IMR-90 (cell line): ENCODE data around the gene OR56B1. TPM values are rescaled to one million over a fixed set of nuclear protein-coding genes. Genes with fewer than 3 reads are reported as not detected.

ENCODE experiments used
- ATAC-seq: fragments of 200-7000 bp; cut with Tn5 transposase; 2 replicates; pipeline ENCODE4 v1.9.1; 2020; ENCODE audit warnings: low read depth, mild to moderate bottlenecking, moderate library complexity
- BruUV-seq: library from RNA; stranded (reverse); fragments of 400-500 nt; replicated peaks from 2 replicates; lab custom pipeline; 2021; lab: Mats Ljungman, UMichigan
- CTCF ChIA-PET: fragments of 300-600 bp; formaldehyde crosslinking; extraction: SDS; loops from one replicate; lab custom pipeline; 2021; ENCODE audit warnings: antibody characterized with exemption; lab: Yijun Ruan, JAX
- POLR2A ChIA-PET: fragments of 300-600 bp; sonication (Branson Sonifier 250); formaldehyde crosslinking; loops from one replicate; lab custom pipeline; 2022; ENCODE audit warnings: antibody characterized with exemption; ENCODE audit not compliant: unreplicated experiment; lab: Charles Lee
- DNase-seq: peaks from one replicate; pipeline ENCODE4 v3.0.0; 2013
- H2AFZ ChIP-seq: replicated peaks from 2 replicates; pipeline ENCODE3; 2013; ENCODE audit warnings: low read length, mild to moderate bottlenecking; ENCODE audit not compliant: poor library complexity
- H2AK5ac ChIP-seq: 2 replicates; pipeline ENCODE4 v1.6.1; 2013; ENCODE audit warnings: low read depth, low read length, inconsistent platforms
- H2AK9ac ChIP-seq: replicated peaks from 2 replicates; pipeline ENCODE3; 2013; ENCODE audit warnings: mild to moderate bottlenecking, low read depth, low read length, moderate library complexity; ENCODE audit not compliant: poor library complexity
- H2BK120ac ChIP-seq: 2 replicates; pipeline ENCODE4 v1.6.1; 2013; ENCODE audit warnings: low read depth, low read length, inconsistent platforms
- H2BK15ac ChIP-seq: 3 replicates; pipeline ENCODE4 v1.6.1; 2013; ENCODE audit warnings: low read depth, low read length, inconsistent platforms
- H2BK20ac ChIP-seq: 2 replicates; pipeline ENCODE4 v1.6.1; 2013; ENCODE audit warnings: low read depth, mild to moderate bottlenecking, inconsistent platforms, low read length, moderate library complexity
- H2BK5ac ChIP-seq: 2 replicates; pipeline ENCODE4 v1.6.1; 2013; ENCODE audit warnings: mild to moderate bottlenecking, low read depth, low read length, inconsistent platforms; ENCODE audit not compliant: poor library complexity, severe bottlenecking
- H3K14ac ChIP-seq: replicated peaks from 2 replicates; pipeline ENCODE4 v1.6.1; 2013; ENCODE audit warnings: low read depth, low read length, inconsistent platforms
- H3K18ac ChIP-seq: 2 replicates; pipeline ENCODE4 v1.6.1; 2013; ENCODE audit warnings: low read depth, low read length, control low read depth
- H3K23ac ChIP-seq: 2 replicates; pipeline ENCODE4 v1.6.1; 2013; ENCODE audit warnings: low read depth, low read length, inconsistent platforms
- H3K27ac ChIP-seq: 2 replicates; pipeline ENCODE4 v1.5.1; 2013; ENCODE audit warnings: mild to moderate bottlenecking, control low read depth, low read length; ENCODE audit not compliant: insufficient read depth
- H3K27me3 ChIP-seq: 2 replicates; pipeline ENCODE4 v1.6.1; 2013; ENCODE audit warnings: low read length; ENCODE audit not compliant: control insufficient read depth, insufficient read depth
- H3K36me3 ChIP-seq: 2 replicates; pipeline ENCODE4 v1.6.1; 2013; ENCODE audit warnings: low read length, mixed read lengths; ENCODE audit not compliant: control insufficient read depth, insufficient read depth
- H3K4ac ChIP-seq: 2 replicates; pipeline ENCODE4 v1.6.1; 2013; ENCODE audit warnings: low read depth, low read length, inconsistent platforms
- H3K4me1 ChIP-seq: 2 replicates; pipeline ENCODE4 v1.6.1; 2013; ENCODE audit warnings: low read length, mixed read lengths; ENCODE audit not compliant: control insufficient read depth, insufficient read depth
- H3K4me2 ChIP-seq: 2 replicates; pipeline ENCODE4 v1.6.1; 2013; ENCODE audit warnings: low read depth, mild to moderate bottlenecking, control low read depth, low read length, moderate library complexity
- H3K4me3 ChIP-seq: 2 replicates; pipeline ENCODE4 v1.5.1; 2013; ENCODE audit warnings: low read depth, mild to moderate bottlenecking, control low read depth, low read length, moderate library complexity; ENCODE audit not compliant: insufficient read depth
- H3K56ac ChIP-seq: 2 replicates; pipeline ENCODE4 v1.6.1; 2013; ENCODE audit warnings: low read length, inconsistent platforms; ENCODE audit not compliant: insufficient read depth; ENCODE audit errors: extremely low read depth
- H3K79me1 ChIP-seq, 2 experiments: 2 replicates each; pipeline ENCODE4 v1.6.1; 2013; ENCODE audit warnings: low read length in 2 of 2, inconsistent platforms in 1 of 2, low read depth in 1 of 2
- H3K9ac ChIP-seq: 2 replicates; pipeline ENCODE4 v1.6.1; 2013; ENCODE audit warnings: low read depth, low read length, control low read depth
- H3K9me1 ChIP-seq: 2 replicates; pipeline ENCODE4 v1.6.1; 2013; ENCODE audit warnings: low read length, inconsistent platforms; ENCODE audit not compliant: insufficient read depth
- H3K9me3 ChIP-seq: 2 replicates; pipeline ENCODE4 v1.6.1; 2013; ENCODE audit warnings: low read length; ENCODE audit not compliant: control insufficient read depth, insufficient read depth
- H4K20me1 ChIP-seq: 2 replicates; pipeline ENCODE4 v1.6.1; 2013; ENCODE audit warnings: low read length, inconsistent platforms; ENCODE audit not compliant: insufficient read depth
- H4K5ac ChIP-seq: 2 replicates; pipeline ENCODE4 v1.6.1; 2013; ENCODE audit warnings: mild to moderate bottlenecking, low read depth, low read length, control low read depth
- H4K8ac ChIP-seq, 2 experiments: 2 replicates each; pipeline ENCODE4 v1.6.1; 2013; ENCODE audit warnings: low read depth in 2 of 2, low read length in 2 of 2, control low read depth in 1 of 2, inconsistent platforms in 1 of 2
- H4K91ac ChIP-seq: 2 replicates; pipeline ENCODE4 v1.6.1; 2013; ENCODE audit warnings: low read depth, low read length, inconsistent platforms; ENCODE audit not compliant: insufficient read depth
- BHLHE40 ChIP-seq: fragments of 150-350 bp; IDR thresholded peaks from 2 replicates; pipeline ENCODE4 v1.6.1; 2016; ENCODE audit warnings: mild to moderate bottlenecking, low read depth, low read length
- CEBPB ChIP-seq: IDR thresholded peaks from 2 replicates; pipeline ENCODE4 v1.6.1; 2012; ENCODE audit warnings: low read depth, low read length, improper control_type of control experiment
- CHD1 ChIP-seq: IDR thresholded peaks from 2 replicates; pipeline ENCODE4 v1.6.1; 2012; ENCODE audit warnings: low read depth, low read length, improper control_type of control experiment
- ELK1 ChIP-seq: fragments of 150-350 bp; IDR thresholded peaks from 2 replicates; pipeline ENCODE4 v1.6.1; 2016; ENCODE audit warnings: low read depth, mild to moderate bottlenecking, low read length, moderate library complexity, borderline replicate concordance
- FOS ChIP-seq: fragments of 150-350 bp; IDR thresholded peaks from 2 replicates; pipeline ENCODE4 v1.6.1; 2016; ENCODE audit warnings: low read depth, low read length
- MAFK ChIP-seq: IDR thresholded peaks from 2 replicates; pipeline ENCODE4 v1.6.1; 2012; ENCODE audit warnings: low read depth, low read length, improper control_type of control experiment
- MAZ ChIP-seq: IDR thresholded peaks from 2 replicates; pipeline ENCODE4 v1.6.1; 2012; ENCODE audit warnings: low read depth, mild to moderate bottlenecking, low read length, improper control_type of control experiment, moderate library complexity, borderline replicate concordance
- MXI1 ChIP-seq: IDR thresholded peaks from 2 replicates; pipeline ENCODE4 v1.6.1; 2012; ENCODE audit warnings: low read depth, mild to moderate bottlenecking, low read length, moderate library complexity, borderline replicate concordance
- NFE2L2 ChIP-seq: fragments of 150-350 bp; IDR thresholded peaks from 2 replicates; pipeline ENCODE4 v1.6.1; 2016; ENCODE audit warnings: low read depth, mild to moderate bottlenecking, low read length
- POLR2A ChIP-seq: IDR thresholded peaks from 2 replicates; pipeline ENCODE4 v1.6.1; 2012; ENCODE audit warnings: mild to moderate bottlenecking, low read depth, low read length
- RAD21 ChIP-seq: IDR thresholded peaks from 2 replicates; pipeline ENCODE4 v1.6.1; 2012; ENCODE audit warnings: low read length, improper control_type of control experiment
- RCOR1 ChIP-seq: IDR thresholded peaks from 2 replicates; pipeline ENCODE4 v1.6.1; 2012; ENCODE audit warnings: mild to moderate bottlenecking, low read length, improper control_type of control experiment; ENCODE audit not compliant: insufficient replicate concordance
- RFX5 ChIP-seq: IDR thresholded peaks from 2 replicates; pipeline ENCODE4 v1.8.0; 2012; ENCODE audit warnings: low read depth, mild to moderate bottlenecking, low read length, moderate library complexity
- SMC3 ChIP-seq: fragments of 150-350 bp; IDR thresholded peaks from 2 replicates; pipeline ENCODE4 v1.6.1; 2016; ENCODE audit warnings: low read depth, mild to moderate bottlenecking, antibody characterized with exemption, low read length, moderate library complexity
- USF2 ChIP-seq: fragments of 150-350 bp; IDR thresholded peaks from 2 replicates; pipeline ENCODE4 v1.6.1; 2017; ENCODE audit warnings: mild to moderate bottlenecking, antibody characterized with exemption, low read length, low read depth
- WGBS, 2 experiments: methylation state at CpG; one replicate each; pipeline versions ENCODE4 v1.1.5 to v1.1.7; 2013; ENCODE audit warnings: missing lambda C conversion rate in 2 of 2; ENCODE audit not compliant: insufficient read length in 1 of 2; ENCODE audit errors: extremely low coverage in 2 of 2; 5-methylcytosine and 5-hydroxymethylcytosine counted together
- dilution Hi-C: fragments of 300-500 bp; cut with HindIII; formaldehyde crosslinking; loops from one replicate; pipeline ENCODE4 v1.14.3; 2018; ENCODE audit warnings: low sequenced_read_pairs; ENCODE audit not compliant: unreplicated experiment
- in situ Hi-C: fragments of 300-500 bp; cut with MboI; formaldehyde crosslinking; loops from 3 replicates; pipeline ENCODE4 v1.14.3; 2019; ENCODE audit warnings: low sequenced_read_pairs, inconsistent platforms, mixed read lengths
- intact Hi-C: fragments of 100-400 bp; cut with micrococcal nuclease; formaldehyde crosslinking; loops from 2 replicates; pipeline ENCODE4 v1.10.0; 2022
- polyA plus RNA-seq, 3 experiments: library from polyadenylated mRNA; depleted of rRNA; stranded (reverse); fragments of >200 nt; gene quantifications; 2 replicates each; pipeline ENCODE4 v1.2.3, GENCODE V29; 2012; ENCODE audit warnings: low replicate concordance in 1 of 3
- total RNA-seq: library from RNA; depleted of rRNA; stranded (reverse); fragments of >200 nt; gene quantifications from 2 replicates; pipeline ENCODE4 v1.2.3, GENCODE V29; 2012
- TF ChIP-seq, protein P1 (sequence below): conservative IDR thresholded peaks from 2 replicates; pipeline ENCODE4 v1.5.1; 2012; ENCODE audit warnings: mild to moderate bottlenecking, low read depth, low read length, improper control_type of control experiment

The OR56B1 gene
- total and polyA plus RNA-seq, 2 of the 4 experiments (the other 2 are of a cell fraction): not detected

DNA sequence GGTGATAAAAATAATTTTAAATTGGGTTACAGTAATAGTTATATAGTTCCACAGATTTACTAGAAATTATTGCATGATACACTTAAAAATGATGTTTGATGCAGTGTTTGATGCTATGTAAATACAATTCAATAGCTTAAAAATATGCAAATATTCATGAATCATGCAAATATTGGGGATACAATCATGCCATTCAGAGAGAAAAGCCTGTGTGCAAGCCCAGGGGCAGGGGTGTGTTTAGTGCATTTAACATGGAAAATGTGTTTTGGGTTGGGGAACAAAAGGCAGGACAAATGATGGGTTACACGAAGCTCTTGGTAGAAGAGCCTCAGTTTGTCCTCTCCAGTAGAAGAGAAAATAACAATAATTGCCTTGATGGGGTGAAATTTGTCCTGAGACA lies 40.7 kb upstream of the OR56B1 start:
- H2BK20ac ChIP-seq: no peak overlapping the region
- H2BK120ac ChIP-seq: no peak overlapping the region
- peaks cover 4% of the 10 kb centered on the region for H3K9me1 ChIP-seq
- no peak overlapping the region for H2AFZ ChIP-seq
- peaks cover 5% of the 10 kb centered on the region for H3K4me1 ChIP-seq
- 43% methylated on average over 1 of the region's 1 CpG; no CpG with 5 or more reads in 1 of the 2 experiments for WGBS, 2 experiments
- no peak overlapping the region for H3K18ac ChIP-seq
- no peaks in the 10 kb centered on the region for H4K20me1 ChIP-seq
- no peak overlapping the region for H3K4me3 ChIP-seq
- no TSS peak for BruUV-seq
- H4K91ac ChIP-seq: no peak overlapping the region
- H3K27ac ChIP-seq: no peak overlapping the region
- H3K56ac ChIP-seq: no peak overlapping the region
- peaks cover 22% of the 10 kb centered on the region for H3K36me3 ChIP-seq
- ChIA-PET POLR2A (no interaction called here), CTCF (interaction anchor here (2.2 kb wide), 1 partner anchor 10 kb away, joined by 12 read pairs; the partner anchor contains the start of gene TRIM5)
- H3K23ac ChIP-seq: no peak overlapping the region
- H3K4ac ChIP-seq: no peak overlapping the region
- H3K79me1 ChIP-seq: peaks cover 11 to 16% of the 10 kb centered on the region in 2 experiments
- no peak overlapping the region for H4K5ac ChIP-seq
- no peak overlapping the region for H2BK15ac ChIP-seq
- no peak for DNase-seq
- H3K9ac ChIP-seq: no peak overlapping the region
- H2AK5ac ChIP-seq: no peak overlapping the region
- no peak overlapping the region for H3K4me2 ChIP-seq
- no peak overlapping the region for H2BK5ac ChIP-seq
- TF ChIP-seq, protein P1, sequence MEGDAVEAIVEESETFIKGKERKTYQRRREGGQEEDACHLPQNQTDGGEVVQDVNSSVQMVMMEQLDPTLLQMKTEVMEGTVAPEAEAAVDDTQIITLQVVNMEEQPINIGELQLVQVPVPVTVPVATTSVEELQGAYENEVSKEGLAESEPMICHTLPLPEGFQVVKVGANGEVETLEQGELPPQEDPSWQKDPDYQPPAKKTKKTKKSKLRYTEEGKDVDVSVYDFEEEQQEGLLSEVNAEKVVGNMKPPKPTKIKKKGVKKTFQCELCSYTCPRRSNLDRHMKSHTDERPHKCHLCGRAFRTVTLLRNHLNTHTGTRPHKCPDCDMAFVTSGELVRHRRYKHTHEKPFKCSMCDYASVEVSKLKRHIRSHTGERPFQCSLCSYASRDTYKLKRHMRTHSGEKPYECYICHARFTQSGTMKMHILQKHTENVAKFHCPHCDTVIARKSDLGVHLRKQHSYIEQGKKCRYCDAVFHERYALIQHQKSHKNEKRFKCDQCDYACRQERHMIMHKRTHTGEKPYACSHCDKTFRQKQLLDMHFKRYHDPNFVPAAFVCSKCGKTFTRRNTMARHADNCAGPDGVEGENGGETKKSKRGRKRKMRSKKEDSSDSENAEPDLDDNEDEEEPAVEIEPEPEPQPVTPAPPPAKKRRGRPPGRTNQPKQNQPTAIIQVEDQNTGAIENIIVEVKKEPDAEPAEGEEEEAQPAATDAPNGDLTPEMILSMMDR: no peak
- TF ChIP-seq NFE2L2: no peak
- no peak for TF ChIP-seq CEBPB
- no peak for TF ChIP-seq ELK1
- TF ChIP-seq MXI1: no peak
- no peak for TF ChIP-seq MAFK
- TF ChIP-seq RFX5: no peak
- TF ChIP-seq RCOR1: no peak
- TF ChIP-seq BHLHE40: no peak
- TF ChIP-seq RAD21: no peak
- no peak for TF ChIP-seq CHD1
- TF ChIP-seq POLR2A: no peak
- TF ChIP-seq FOS: no peak
- no peak for TF ChIP-seq USF2
- no peak for TF ChIP-seq SMC3
- no peak for TF ChIP-seq MAZ
- H2AK9ac ChIP-seq: no peak overlapping the region
- in situ Hi-C loops (loop anchor here (25.0 kb wide), 1 partner anchor 667 kb away; no protein-coding TSS in a partner anchor), intact Hi-C loops (no loop called here), dilution Hi-C loops (no loop called here)
- no peaks in the 10 kb centered on the region for H3K27me3 ChIP-seq
- H3K14ac ChIP-seq: no peak overlapping the region
- H3K9me3 ChIP-seq: no peaks in the 10 kb centered on the region
- ATAC-seq: no peak
- H4K8ac ChIP-seq: no peak overlapping the region
